H9 (cell line): ENCODE results near the gene CCDC121. TPM values are rescaled to one million over a fixed set of nuclear protein-coding genes. Genes with fewer than 3 reads are reported as not detected.

ENCODE experiments used
- DNase-seq: peaks from one replicate; pipeline ENCODE4 v3.0.0-alpha.2; 2017
- H2AFZ ChIP-seq: one replicate; pipeline ENCODE4 v1.6.1; 2013; ENCODE audit warnings: mild to moderate bottlenecking, low read length, control low read depth, moderate library complexity
- H2AK5ac ChIP-seq: 2 replicates; pipeline ENCODE4 v1.6.1; 2013; ENCODE audit warnings: low read length, control low read depth, mixed read lengths; ENCODE audit not compliant: insufficient read length
- H2BK120ac ChIP-seq: one replicate; pipeline ENCODE4 v1.6.1; 2013; ENCODE audit warnings: low read depth, mild to moderate bottlenecking, low read length, control low read depth, inconsistent platforms; ENCODE audit not compliant: poor library complexity, severe bottlenecking
- H2BK12ac ChIP-seq: 2 replicates; pipeline ENCODE4 v1.6.1; 2013; ENCODE audit warnings: low read length, control low read depth, mixed read lengths, low read depth; ENCODE audit not compliant: insufficient read length
- H2BK15ac ChIP-seq: 2 replicates; pipeline ENCODE4 v1.6.1; 2013; ENCODE audit warnings: low read depth, low read length, control low read depth
- H2BK20ac ChIP-seq: one replicate; pipeline ENCODE4 v1.6.1; 2013; ENCODE audit warnings: low read depth, mild to moderate bottlenecking, low read length, control low read depth, inconsistent platforms; ENCODE audit not compliant: poor library complexity, severe bottlenecking
- H2BK5ac ChIP-seq: 2 replicates; pipeline ENCODE4 v1.6.1; 2013; ENCODE audit warnings: low read length, control low read depth, mixed read lengths; ENCODE audit not compliant: insufficient read length
- H3K14ac ChIP-seq: 2 replicates; pipeline ENCODE4 v1.6.1; 2013; ENCODE audit warnings: low read length, control low read depth; ENCODE audit not compliant: insufficient read depth
- H3K18ac ChIP-seq: 2 replicates; pipeline ENCODE4 v1.6.1; 2013; ENCODE audit warnings: low read depth, mild to moderate bottlenecking, mixed read lengths, low read length, control low read depth; ENCODE audit not compliant: insufficient read length
- H3K23ac ChIP-seq: 2 replicates; pipeline ENCODE4 v1.6.1; 2013; ENCODE audit warnings: low read length, control low read depth, mixed read lengths, low read depth; ENCODE audit not compliant: insufficient read length
- H3K23me2 ChIP-seq: 2 replicates; pipeline ENCODE4 v1.6.1; 2013; ENCODE audit warnings: low read depth, mild to moderate bottlenecking, mixed read lengths, low read length, control low read depth; ENCODE audit not compliant: insufficient read length, poor library complexity, severe bottlenecking
- H3K27ac ChIP-seq: 2 replicates; pipeline ENCODE4 v1.5.1; 2013; ENCODE audit warnings: low read length, control low read depth, mixed read lengths, low read depth; ENCODE audit not compliant: insufficient read length
- H3K27me3 ChIP-seq: 2 replicates; pipeline ENCODE4 v1.6.1; 2013; ENCODE audit warnings: low read length, control low read depth, inconsistent platforms; ENCODE audit not compliant: insufficient read depth
- H3K4ac ChIP-seq: 2 replicates; pipeline ENCODE4 v1.6.1; 2013; ENCODE audit warnings: low read depth, mild to moderate bottlenecking, control low read depth, inconsistent platforms, low read length, moderate library complexity
- H3K4me1 ChIP-seq: 2 replicates; pipeline ENCODE4 v1.6.1; 2013; ENCODE audit warnings: low read length, control low read depth, inconsistent platforms; ENCODE audit not compliant: insufficient read depth
- H3K4me2 ChIP-seq: 2 replicates; pipeline ENCODE4 v1.6.1; 2013; ENCODE audit warnings: low read length, control low read depth, mixed read lengths; ENCODE audit not compliant: insufficient read length, insufficient read depth
- H3K56ac ChIP-seq: 2 replicates; pipeline ENCODE4 v1.6.1; 2013; ENCODE audit warnings: low read depth, mild to moderate bottlenecking, mixed read lengths, low read length, control low read depth; ENCODE audit not compliant: insufficient read length
- H3K79me1 ChIP-seq: 2 replicates; pipeline ENCODE4 v1.6.1; 2013; ENCODE audit warnings: low read depth, mild to moderate bottlenecking, moderate library complexity, low read length, control low read depth, inconsistent platforms; ENCODE audit not compliant: insufficient read depth, poor library complexity, severe bottlenecking
- H3K79me2 ChIP-seq: 2 replicates; pipeline ENCODE4 v1.6.1; 2013; ENCODE audit warnings: low read length, control low read depth, inconsistent platforms; ENCODE audit not compliant: insufficient read depth
- H3K9ac ChIP-seq: 2 replicates; pipeline ENCODE4 v1.6.1; 2013; ENCODE audit warnings: low read length, control low read depth, mixed read lengths; ENCODE audit not compliant: insufficient read length; ENCODE audit errors: extremely low read depth
- H3K9me3 ChIP-seq: one replicate; pipeline ENCODE4 v1.6.1; 2013; ENCODE audit warnings: low read depth, low read length, inconsistent platforms; ENCODE audit not compliant: control insufficient read depth
- H3T11ph ChIP-seq: one replicate; pipeline ENCODE4 v1.6.1; 2013; ENCODE audit warnings: mild to moderate bottlenecking, low read length, control low read depth, inconsistent platforms
- H4K20me1 ChIP-seq: one replicate; pipeline ENCODE4 v1.6.1; 2013; ENCODE audit not compliant: control insufficient read depth, insufficient read length, insufficient read depth
- H4K5ac ChIP-seq: 2 replicates; pipeline ENCODE4 v1.6.1; 2013; ENCODE audit warnings: low read depth, mild to moderate bottlenecking, mixed read lengths, low read length, control low read depth; ENCODE audit not compliant: insufficient read length
- H4K8ac ChIP-seq: replicated peaks from 2 replicates; pipeline ENCODE4 v1.6.1; 2013; ENCODE audit warnings: low read length, control low read depth, mixed read lengths, low read depth; ENCODE audit not compliant: insufficient read length
- H4K91ac ChIP-seq: 2 replicates; pipeline ENCODE4 v1.6.1; 2013; ENCODE audit warnings: low read depth, mild to moderate bottlenecking, moderate library complexity, mixed read lengths, low read length, control low read depth; ENCODE audit not compliant: insufficient read length
- H3K27ac Mint-ChIP-seq, 3 experiments: 2 replicates in 2 of 3; 3 replicates in 1 of 3; pipeline ENCODE4 v1.8.0; 2020 to 2021; ENCODE audit warnings: mixed read lengths in 3 of 3, mild to moderate bottlenecking in 1 of 3, moderate library complexity in 1 of 3
- H3K27me3 Mint-ChIP-seq: 2 replicates; pipeline ENCODE4 v1.8.0; 2021; ENCODE audit warnings: low read depth, mild to moderate bottlenecking, moderate library complexity, mixed read lengths
- H3K36me3 Mint-ChIP-seq, 3 experiments: 2 replicates in 2 of 3; 3 replicates in 1 of 3; pipeline ENCODE4 v1.8.0; 2020 to 2021; ENCODE audit warnings: low read depth in 3 of 3, mixed read lengths in 3 of 3; ENCODE audit not compliant: insufficient read depth in 1 of 3
- H3K4me1 Mint-ChIP-seq, 2 experiments: 2 replicates each; pipeline ENCODE4 v1.8.0; 2020; ENCODE audit warnings: mixed read lengths in 2 of 2
- H3K4me3 Mint-ChIP-seq, 2 experiments: 2 replicates in 1 of 2; 3 replicates in 1 of 2; pipeline ENCODE4 v1.8.0; 2020 to 2021; ENCODE audit warnings: mild to moderate bottlenecking in 2 of 2, mixed read lengths in 2 of 2, moderate library complexity in 1 of 2
- H3K9me3 Mint-ChIP-seq, 2 experiments: 2 replicates in 1 of 2; 3 replicates in 1 of 2; pipeline ENCODE4 v1.8.0; 2020; ENCODE audit warnings: mild to moderate bottlenecking in 2 of 2, mixed read lengths in 2 of 2, moderate library complexity in 1 of 2
- CTCF ChIP-seq: fragments of 200-600 bp; sonication (generic); conservative IDR thresholded peaks from 3 replicates; pipeline ENCODE4 v1.8.0; 2021; ENCODE audit warnings: antibody characterized with exemption, mild to moderate bottlenecking
- WGBS: extraction: QIAGEN DNeasy Blood & Tissue Kit; methylation state at CpG from one replicate; pipeline ENCODE4 v1.1.7; 2013; ENCODE audit warnings: missing lambda C conversion rate, low lambda C conversion rate, mixed read lengths; ENCODE audit not compliant: insufficient read length; ENCODE audit errors: extremely low coverage; 5-methylcytosine and 5-hydroxymethylcytosine counted together
- total RNA-seq: library from RNA; stranded (reverse); gene quantifications from 2 replicates; pipeline ENCODE4 v1.2.1, GENCODE V29; 2021

The CCDC121 gene
- total RNA-seq, 1 experiment from 2014 or later: 1.2 TPM

GRCh38 chr2:27588308-27588707 lies 40.5 kb downstream of the CCDC121 start:
- H3T11ph ChIP-seq: no peak overlapping the region

More at GRCh38 chr2:27588308-27588707, 40.5 kb downstream of the CCDC121 start:
- Histone ChIP-seq H3K27me3 (no peaks in the 10 kb centered on the region), H3K14ac (no peak overlapping the region), H2BK15ac (no peak overlapping the region), H3K27ac (no peak overlapping the region), H3K18ac (no peak overlapping the region), H3K9ac (no peak overlapping the region), H2BK12ac (no peak overlapping the region), H4K20me1 (no peaks in the 10 kb centered on the region), H3K56ac (no peak overlapping the region), H3K9me3 (peaks cover 5% of the 10 kb centered on the region), H3K4ac (no peak overlapping the region), H4K91ac (no peak overlapping the region), H3K23me2 (peaks cover 5% of the 10 kb centered on the region), H3K4me2 (no peak overlapping the region), H3K79me2 (peaks cover 34% of the 10 kb centered on the region), H2BK20ac (no peak overlapping the region), H4K5ac (no peak overlapping the region), H2AFZ (no peak overlapping the region), H3K23ac (no peak overlapping the region), H4K8ac (no peak overlapping the region), H3K4me1 (0 out of 2 replicates have a peak, but pooled peaks cover 2% of the 10 kb centered on the region), H2AK5ac (no peak overlapping the region), H2BK120ac (no peak overlapping the region), H3K79me1 (peaks cover 5% of the 10 kb centered on the region), H2BK5ac (no peak overlapping the region)
- no peak for DNase-seq
- WGBS: no CpG with 5 or more reads among the region's 2 CpGs
- Mint-ChIP-seq H3K27me3 (no peaks in the 10 kb centered on the region), H3K4me3 (no peak overlapping the region), H3K36me3 (peaks cover 14 to 20% (median 14%) of the 10 kb centered on the region in 3 experiments; a peak in 6 of 7 replicates), H3K9me3 (peaks cover 20 to 25% of the 10 kb centered on the region in 2 experiments), H3K4me1 (peaks cover 14 to 16% of the 10 kb centered on the region in 2 experiments), H3K27ac (no peak overlapping the region)
- TF ChIP-seq CTCF: no peak
